H9 (cell line): ENCODE data around the gene TMEM115. TPM values are rescaled to one million over a fixed set of nuclear protein-coding genes. Genes with fewer than 3 reads are reported as not detected.

Source experiments
- DNase-seq: peaks from one replicate; pipeline ENCODE4 v3.0.0-alpha.2; 2017
- H2AFZ ChIP-seq: one replicate; pipeline ENCODE4 v1.6.1; 2013; ENCODE audit warnings: mild to moderate bottlenecking, low read length, control low read depth, moderate library complexity
- H2AK5ac ChIP-seq: 2 replicates; pipeline ENCODE4 v1.6.1; 2013; ENCODE audit warnings: low read length, control low read depth, mixed read lengths; ENCODE audit not compliant: insufficient read length
- H2BK120ac ChIP-seq: one replicate; pipeline ENCODE4 v1.6.1; 2013; ENCODE audit warnings: low read depth, mild to moderate bottlenecking, low read length, control low read depth, inconsistent platforms; ENCODE audit not compliant: poor library complexity, severe bottlenecking
- H2BK12ac ChIP-seq: 2 replicates; pipeline ENCODE4 v1.6.1; 2013; ENCODE audit warnings: low read length, control low read depth, mixed read lengths, low read depth; ENCODE audit not compliant: insufficient read length
- H2BK15ac ChIP-seq: 2 replicates; pipeline ENCODE4 v1.6.1; 2013; ENCODE audit warnings: low read depth, low read length, control low read depth
- H2BK20ac ChIP-seq: one replicate; pipeline ENCODE4 v1.6.1; 2013; ENCODE audit warnings: low read depth, mild to moderate bottlenecking, low read length, control low read depth, inconsistent platforms; ENCODE audit not compliant: poor library complexity, severe bottlenecking
- H2BK5ac ChIP-seq: 2 replicates; pipeline ENCODE4 v1.6.1; 2013; ENCODE audit warnings: low read length, control low read depth, mixed read lengths; ENCODE audit not compliant: insufficient read length
- H3K14ac ChIP-seq: 2 replicates; pipeline ENCODE4 v1.6.1; 2013; ENCODE audit warnings: low read length, control low read depth; ENCODE audit not compliant: insufficient read depth
- H3K18ac ChIP-seq: 2 replicates; pipeline ENCODE4 v1.6.1; 2013; ENCODE audit warnings: low read depth, mild to moderate bottlenecking, mixed read lengths, low read length, control low read depth; ENCODE audit not compliant: insufficient read length
- H3K23ac ChIP-seq: 2 replicates; pipeline ENCODE4 v1.6.1; 2013; ENCODE audit warnings: low read length, control low read depth, mixed read lengths, low read depth; ENCODE audit not compliant: insufficient read length
- H3K23me2 ChIP-seq: 2 replicates; pipeline ENCODE4 v1.6.1; 2013; ENCODE audit warnings: low read depth, mild to moderate bottlenecking, mixed read lengths, low read length, control low read depth; ENCODE audit not compliant: insufficient read length, poor library complexity, severe bottlenecking
- H3K27ac ChIP-seq: 2 replicates; pipeline ENCODE4 v1.5.1; 2013; ENCODE audit warnings: low read length, control low read depth, mixed read lengths, low read depth; ENCODE audit not compliant: insufficient read length
- H3K27me3 ChIP-seq: 2 replicates; pipeline ENCODE4 v1.6.1; 2013; ENCODE audit warnings: low read length, control low read depth, inconsistent platforms; ENCODE audit not compliant: insufficient read depth
- H3K4ac ChIP-seq: 2 replicates; pipeline ENCODE4 v1.6.1; 2013; ENCODE audit warnings: low read depth, mild to moderate bottlenecking, control low read depth, inconsistent platforms, low read length, moderate library complexity
- H3K4me1 ChIP-seq: 2 replicates; pipeline ENCODE4 v1.6.1; 2013; ENCODE audit warnings: low read length, control low read depth, inconsistent platforms; ENCODE audit not compliant: insufficient read depth
- H3K4me2 ChIP-seq: 2 replicates; pipeline ENCODE4 v1.6.1; 2013; ENCODE audit warnings: low read length, control low read depth, mixed read lengths; ENCODE audit not compliant: insufficient read length, insufficient read depth
- H3K56ac ChIP-seq: 2 replicates; pipeline ENCODE4 v1.6.1; 2013; ENCODE audit warnings: low read depth, mild to moderate bottlenecking, mixed read lengths, low read length, control low read depth; ENCODE audit not compliant: insufficient read length
- H3K79me1 ChIP-seq: 2 replicates; pipeline ENCODE4 v1.6.1; 2013; ENCODE audit warnings: low read depth, mild to moderate bottlenecking, moderate library complexity, low read length, control low read depth, inconsistent platforms; ENCODE audit not compliant: insufficient read depth, poor library complexity, severe bottlenecking
- H3K79me2 ChIP-seq: 2 replicates; pipeline ENCODE4 v1.6.1; 2013; ENCODE audit warnings: low read length, control low read depth, inconsistent platforms; ENCODE audit not compliant: insufficient read depth
- H3K9ac ChIP-seq: 2 replicates; pipeline ENCODE4 v1.6.1; 2013; ENCODE audit warnings: low read length, control low read depth, mixed read lengths; ENCODE audit not compliant: insufficient read length; ENCODE audit errors: extremely low read depth
- H3K9me3 ChIP-seq: one replicate; pipeline ENCODE4 v1.6.1; 2013; ENCODE audit warnings: low read depth, low read length, inconsistent platforms; ENCODE audit not compliant: control insufficient read depth
- H3T11ph ChIP-seq: one replicate; pipeline ENCODE4 v1.6.1; 2013; ENCODE audit warnings: mild to moderate bottlenecking, low read length, control low read depth, inconsistent platforms
- H4K20me1 ChIP-seq: one replicate; pipeline ENCODE4 v1.6.1; 2013; ENCODE audit not compliant: control insufficient read depth, insufficient read length, insufficient read depth
- H4K5ac ChIP-seq: 2 replicates; pipeline ENCODE4 v1.6.1; 2013; ENCODE audit warnings: low read depth, mild to moderate bottlenecking, mixed read lengths, low read length, control low read depth; ENCODE audit not compliant: insufficient read length
- H4K8ac ChIP-seq: replicated peaks from 2 replicates; pipeline ENCODE4 v1.6.1; 2013; ENCODE audit warnings: low read length, control low read depth, mixed read lengths, low read depth; ENCODE audit not compliant: insufficient read length
- H4K91ac ChIP-seq: 2 replicates; pipeline ENCODE4 v1.6.1; 2013; ENCODE audit warnings: low read depth, mild to moderate bottlenecking, moderate library complexity, mixed read lengths, low read length, control low read depth; ENCODE audit not compliant: insufficient read length
- H3K27ac Mint-ChIP-seq, 3 experiments: 2 replicates in 2 of 3; 3 replicates in 1 of 3; pipeline ENCODE4 v1.8.0; 2020 to 2021; ENCODE audit warnings: mixed read lengths in 3 of 3, mild to moderate bottlenecking in 1 of 3, moderate library complexity in 1 of 3
- H3K27me3 Mint-ChIP-seq: 2 replicates; pipeline ENCODE4 v1.8.0; 2021; ENCODE audit warnings: low read depth, mild to moderate bottlenecking, moderate library complexity, mixed read lengths
- H3K36me3 Mint-ChIP-seq, 3 experiments: 2 replicates in 2 of 3; 3 replicates in 1 of 3; pipeline ENCODE4 v1.8.0; 2020 to 2021; ENCODE audit warnings: low read depth in 3 of 3, mixed read lengths in 3 of 3; ENCODE audit not compliant: insufficient read depth in 1 of 3
- H3K4me1 Mint-ChIP-seq, 2 experiments: 2 replicates each; pipeline ENCODE4 v1.8.0; 2020; ENCODE audit warnings: mixed read lengths in 2 of 2
- H3K4me3 Mint-ChIP-seq, 2 experiments: 2 replicates in 1 of 2; 3 replicates in 1 of 2; pipeline ENCODE4 v1.8.0; 2020 to 2021; ENCODE audit warnings: mild to moderate bottlenecking in 2 of 2, mixed read lengths in 2 of 2, moderate library complexity in 1 of 2
- H3K9me3 Mint-ChIP-seq, 2 experiments: 2 replicates in 1 of 2; 3 replicates in 1 of 2; pipeline ENCODE4 v1.8.0; 2020; ENCODE audit warnings: mild to moderate bottlenecking in 2 of 2, mixed read lengths in 2 of 2, moderate library complexity in 1 of 2
- CTCF ChIP-seq: fragments of 200-600 bp; sonication (generic); conservative IDR thresholded peaks from 3 replicates; pipeline ENCODE4 v1.8.0; 2021; ENCODE audit warnings: antibody characterized with exemption, mild to moderate bottlenecking
- WGBS: extraction: QIAGEN DNeasy Blood & Tissue Kit; methylation state at CpG from one replicate; pipeline ENCODE4 v1.1.7; 2013; ENCODE audit warnings: missing lambda C conversion rate, low lambda C conversion rate, mixed read lengths; ENCODE audit not compliant: insufficient read length; ENCODE audit errors: extremely low coverage; 5-methylcytosine and 5-hydroxymethylcytosine counted together
- total RNA-seq: library from RNA; stranded (reverse); gene quantifications from 2 replicates; pipeline ENCODE4 v1.2.1, GENCODE V29; 2021

TMEM115 gene
- total RNA-seq, 1 experiment from 2014 or later, result 32.3 TPM

GRCh38 chr3:50358355-50358910, 888 bp downstream of the TMEM115 start:
- peaks cover 9% of the 10 kb centered on the region; the same call in 1 of the 2 replicates for H3K79me2 ChIP-seq
- H3K4me1 ChIP-seq, result peaks cover 4% of the 10 kb centered on the region; the same call in 1 of the 2 replicates
- H3K18ac ChIP-seq, result no peak overlapping the region
- Mint-ChIP-seq H3K9me3 (no peaks in the 10 kb centered on the region; a peak in 1 of 5 replicates), H3K4me3 (peak overlapping the region; percentile 91 to 95), H3K4me1 (peaks cover 28 to 30% of the 10 kb centered on the region in 2 experiments), H3K36me3 (peaks cover 13 to 28% (median 27%) of the 10 kb centered on the region in 3 experiments), H3K27ac (peak overlapping the region; percentile 28 to 91 (median 86); a peak in 5 of 7 replicates), H3K27me3 (peaks cover 7% of the 10 kb centered on the region)
- no peak overlapping the region for H2BK20ac ChIP-seq
- TF ChIP-seq CTCF, result no peak
- H3K9ac ChIP-seq, result peak overlapping the region; percentile 55
- DNase-seq, result no peak
- no peak overlapping the region for H2BK15ac ChIP-seq
- H4K20me1 ChIP-seq, result no peaks in the 10 kb centered on the region
- no peaks in the 10 kb centered on the region for H3K9me3 ChIP-seq
- no peak overlapping the region for H4K5ac ChIP-seq
- no CpG with 5 or more reads among the region's 24 CpGs for WGBS
- no peak overlapping the region for H3K27ac ChIP-seq
- no peak overlapping the region for H2AFZ ChIP-seq
- no peak overlapping the region for H2BK5ac ChIP-seq
- no peak overlapping the region for H2BK12ac ChIP-seq
- no peak overlapping the region for H3K4ac ChIP-seq
- no peak overlapping the region; the same call in 1 of the 2 replicates for H3K14ac ChIP-seq
- H3K56ac ChIP-seq, result no peak overlapping the region
- H3K23ac ChIP-seq, result no peak overlapping the region
- H4K91ac ChIP-seq, result no peak overlapping the region
- H4K8ac ChIP-seq, result no peak overlapping the region
- H3K4me2 ChIP-seq, result peak overlapping the region; percentile 80
- peaks cover 5% of the 10 kb centered on the region for H3K23me2 ChIP-seq
- no peaks in the 10 kb centered on the region for H3K27me3 ChIP-seq
- H3K79me1 ChIP-seq, result peaks cover 6% of the 10 kb centered on the region
- no peak overlapping the region for H3T11ph ChIP-seq
- H2AK5ac ChIP-seq, result no peak overlapping the region
- no peak overlapping the region for H2BK120ac ChIP-seq
